BE2C (cell line): ENCODE measurements around the gene DPYD.

Experiments used
- DNase-seq: peaks from one replicate; pipeline ENCODE4 v3.0.0-alpha.2; 2020
- H3K27me3 ChIP-seq: fragments of 250-450 bp; sonication (Bioruptor Pico); 2 replicates; pipeline ENCODE4 v1.5.1; 2020; ENCODE audit warnings: mild to moderate bottlenecking
- H3K36me3 ChIP-seq: fragments of 250-450 bp; sonication (Bioruptor Pico); 2 replicates; pipeline ENCODE4 v1.5.1; 2020; ENCODE audit warnings: mild to moderate bottlenecking
- H3K4me1 ChIP-seq: fragments of 250-450 bp; sonication (Bioruptor Pico); 2 replicates; pipeline ENCODE4 v1.5.1; 2020
- H3K4me3 ChIP-seq: 2 replicates; pipeline ENCODE4 v1.5.1; 2011; ENCODE audit warnings: low read depth, low read length
- H3K9me3 ChIP-seq: fragments of 250-450 bp; sonication (Bioruptor Pico); 2 replicates; pipeline ENCODE4 v1.5.1; 2020
- CTCF ChIP-seq: IDR thresholded peaks from 2 replicates; pipeline ENCODE4 v1.5.1; 2012; ENCODE audit warnings: mild to moderate bottlenecking, low read depth, low read length

Gene DPYD

GRCh38 chr1:97791251-97791650 lies 129.6 kb downstream of the DPYD start:
- no peaks in the 10 kb centered on the region for H3K4me1 ChIP-seq
- H3K36me3 ChIP-seq, result no peaks in the 10 kb centered on the region
- no peaks in the 10 kb centered on the region for H3K27me3 ChIP-seq
- no peaks in the 10 kb centered on the region for H3K9me3 ChIP-seq
- no peak overlapping the region for H3K4me3 ChIP-seq
- DNase-seq, result no peak
- no peak for TF ChIP-seq CTCF

- 0 out of 2 replicates have a peak, but pooled peaks cover 1% of the 10 kb centered on the region for H3K4me1 ChIP-seq
- H3K9me3 ChIP-seq, result no peaks in the 10 kb centered on the region
- no peak for DNase-seq
- no peak for TF ChIP-seq CTCF
- H3K27me3 ChIP-seq, result no peaks in the 10 kb centered on the region
- H3K36me3 ChIP-seq, result no peaks in the 10 kb centered on the region
- no peak overlapping the region for H3K4me3 ChIP-seq
Observed at GRCh38 chr1:97787231-97787630, 133.6 kb downstream of the DPYD start.

- Histone ChIP-seq H3K9me3 (no peaks in the 10 kb centered on the region), H3K27me3 (no peaks in the 10 kb centered on the region), H3K4me3 (no peak overlapping the region), H3K4me1 (peaks cover 3% of the 10 kb centered on the region; the same call in 1 of the 2 replicates), H3K36me3 (no peaks in the 10 kb centered on the region)
- no peak for DNase-seq
- no peak for TF ChIP-seq CTCF
Observed at GRCh38 chr1:97784661-97785060, 136.2 kb downstream of the DPYD start.

GRCh38 chr1:97783751-97784150 lies 137.1 kb downstream of the DPYD start:
- peaks cover 3% of the 10 kb centered on the region; the same call in 1 of the 2 replicates for H3K4me1 ChIP-seq
- no peaks in the 10 kb centered on the region for H3K27me3 ChIP-seq
- H3K9me3 ChIP-seq, result no peaks in the 10 kb centered on the region
- TF ChIP-seq CTCF, result no peak
- H3K4me3 ChIP-seq, result no peak overlapping the region
- H3K36me3 ChIP-seq, result no peaks in the 10 kb centered on the region
- no peak for DNase-seq

GRCh38 chr1:97781762-97782337 lies 139.0 kb downstream of the DPYD start:
- no peak for TF ChIP-seq CTCF
- Histone ChIP-seq H3K27me3 (no peaks in the 10 kb centered on the region), H3K4me1 (peaks cover 3% of the 10 kb centered on the region; the same call in 1 of the 2 replicates), H3K9me3 (no peaks in the 10 kb centered on the region), H3K36me3 (no peaks in the 10 kb centered on the region), H3K4me3 (no peak overlapping the region)
- no peak for DNase-seq

- peaks cover 3% of the 10 kb centered on the region; the same call in 1 of the 2 replicates for H3K4me1 ChIP-seq
- H3K36me3 ChIP-seq, result no peaks in the 10 kb centered on the region
- no peaks in the 10 kb centered on the region for H3K27me3 ChIP-seq
- H3K4me3 ChIP-seq, result no peak overlapping the region
- no peak for TF ChIP-seq CTCF
- H3K9me3 ChIP-seq, result no peaks in the 10 kb centered on the region
- no peak for DNase-seq
Observed at GRCh38 chr1:97780884-97781283, 139.9 kb downstream of the DPYD start.
